Ishikawa (cell line): ENCODE data around the gene INCA1.

Source experiments
- CEBPB ChIP-seq: IDR thresholded peaks from 2 replicates; pipeline ENCODE4 v1.6.1; 2012
- CREB1 ChIP-seq: IDR thresholded peaks from 2 replicates; pipeline ENCODE4 v1.6.1; 2012; ENCODE audit warnings: low read depth
- EGR1 ChIP-seq: IDR thresholded peaks from 2 replicates; pipeline ENCODE4 v1.6.1; 2012
- EP300 ChIP-seq: IDR thresholded peaks from 2 replicates; pipeline ENCODE4 v1.6.1; 2012; ENCODE audit warnings: borderline replicate concordance
- FOXM1 ChIP-seq: IDR thresholded peaks from 2 replicates; pipeline ENCODE4 v1.6.1; 2012; ENCODE audit warnings: low read depth, borderline replicate concordance
- MAX ChIP-seq: IDR thresholded peaks from 2 replicates; pipeline ENCODE4 v1.6.1; 2012
- NFIC ChIP-seq: IDR thresholded peaks from 2 replicates; pipeline ENCODE4 v1.6.1; 2012
- RAD21 ChIP-seq: IDR thresholded peaks from 2 replicates; pipeline ENCODE4 v1.6.1; 2012; ENCODE audit warnings: low read depth
- REST ChIP-seq: IDR thresholded peaks from 2 replicates; pipeline ENCODE4 v1.6.1; 2012; ENCODE audit warnings: low read depth, mild to moderate bottlenecking
- TAF1 ChIP-seq: IDR thresholded peaks from 2 replicates; pipeline ENCODE4 v1.6.1; 2012; ENCODE audit warnings: low read depth, mild to moderate bottlenecking
- TCF12 ChIP-seq: IDR thresholded peaks from 2 replicates; pipeline ENCODE4 v1.6.1; 2012; ENCODE audit warnings: low read depth
- TEAD4 ChIP-seq: IDR thresholded peaks from 2 replicates; pipeline ENCODE4 v1.6.1; 2012
- USF1 ChIP-seq: IDR thresholded peaks from 2 replicates; pipeline ENCODE4 v1.6.1; 2012
- YY1 ChIP-seq: IDR thresholded peaks from 2 replicates; pipeline ENCODE4 v1.6.1; 2012; ENCODE audit warnings: low read depth
- ZBTB7A ChIP-seq: IDR thresholded peaks from 2 replicates; pipeline ENCODE4 v1.6.1; 2012; ENCODE audit warnings: low read depth

The INCA1 gene

GRCh38 chr17:4953451-4953961 lies 43.8 kb downstream of the INCA1 start:
- no peak for TF ChIP-seq FOXM1
- peak; percentile 24; the same call in 1 of the 2 replicates for TF ChIP-seq EP300

DNA sequence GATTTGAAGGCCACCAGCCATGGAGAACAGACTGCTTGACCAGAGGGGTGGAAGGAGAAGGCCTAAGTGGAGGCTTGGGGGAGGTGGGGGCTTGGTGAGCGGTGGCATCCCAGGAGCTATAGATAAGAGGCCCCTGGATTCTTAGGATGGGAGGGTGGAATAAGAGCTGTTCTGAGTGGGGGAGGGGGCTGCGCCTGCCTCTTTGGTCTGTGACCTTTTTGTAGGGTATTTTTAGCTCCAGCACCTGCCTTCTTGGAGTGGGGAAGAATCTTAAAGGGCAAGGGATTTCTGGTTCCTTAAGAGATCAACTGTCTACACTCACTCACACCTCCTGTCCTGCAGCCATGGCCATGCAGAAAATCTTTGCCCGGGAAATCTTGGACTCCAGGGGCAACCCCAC lies 45.8 kb downstream of the INCA1 start:
- no peak for TF ChIP-seq CREB1
- no peak for TF ChIP-seq TAF1
- no peak for TF ChIP-seq REST
- TF ChIP-seq YY1 = no peak
- no peak for TF ChIP-seq NFIC
- no peak for TF ChIP-seq USF1
- no peak for TF ChIP-seq TEAD4
- TF ChIP-seq FOXM1 = no peak
- TF ChIP-seq MAX = no peak
- no peak for TF ChIP-seq EGR1
- TF ChIP-seq CEBPB = no peak
- no peak for TF ChIP-seq TCF12
- no peak for TF ChIP-seq RAD21
- no peak for TF ChIP-seq EP300
- no peak for TF ChIP-seq ZBTB7A

GRCh38 chr17:4950746-4951204 lies 46.5 kb downstream of the INCA1 start, which contains the start of gene ENO3:
TSS of gene ENO3 (plus strand) at chr17:4951119. CDS start at chr17:4951830, 711 bp downstream.
- TF ChIP-seq USF1 (no peak), ZBTB7A (peak; percentile 3; the same call in 1 of the 2 replicates), NFIC (peak; percentile 17; the same call in 1 of the 2 replicates), REST (no peak)

DNA sequence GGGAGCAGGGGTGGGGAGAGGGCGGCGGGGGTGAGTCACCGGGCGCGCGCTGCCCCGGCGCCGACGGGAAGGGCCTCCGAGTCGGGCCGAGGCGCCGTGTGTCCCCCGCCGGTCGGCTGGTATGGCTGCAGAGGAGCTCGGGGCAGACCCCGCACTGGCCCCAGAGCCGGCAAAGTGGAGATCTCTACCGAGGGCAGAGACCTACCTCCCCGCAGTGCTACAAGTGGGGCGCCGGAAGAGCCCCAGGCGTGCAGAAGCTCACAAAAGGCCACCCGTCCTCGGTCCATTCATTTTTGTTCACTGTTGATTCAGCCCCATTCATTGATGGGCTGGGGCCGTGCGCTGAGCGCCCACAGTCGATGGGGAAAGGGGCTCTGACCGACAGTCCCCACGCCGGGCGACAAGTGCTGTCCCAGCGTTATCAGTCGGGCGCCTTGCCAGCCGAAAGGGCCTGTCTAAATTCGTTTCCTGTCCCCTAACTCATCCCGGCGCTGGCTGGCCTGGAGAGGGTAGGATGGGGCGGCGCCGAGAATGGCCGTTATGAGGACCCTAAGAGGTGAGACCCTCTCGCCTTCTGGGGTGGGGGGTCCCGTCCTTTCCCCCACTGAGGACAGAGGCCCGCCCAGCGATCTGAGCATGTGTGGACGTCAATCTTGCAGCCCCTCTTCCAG lies 47.1 kb downstream of the INCA1 start:
- TF ChIP-seq TCF12 (peak; percentile 29; the same call in 1 of the 2 replicates), CEBPB (no peak), NFIC (no peak; the same call in 1 of the 2 replicates), ZBTB7A (peak; percentile 73), EP300 (no peak), USF1 (no peak), EGR1 (no peak), YY1 (no peak), TAF1 (peak; percentile 56), FOXM1 (no peak)

DNA sequence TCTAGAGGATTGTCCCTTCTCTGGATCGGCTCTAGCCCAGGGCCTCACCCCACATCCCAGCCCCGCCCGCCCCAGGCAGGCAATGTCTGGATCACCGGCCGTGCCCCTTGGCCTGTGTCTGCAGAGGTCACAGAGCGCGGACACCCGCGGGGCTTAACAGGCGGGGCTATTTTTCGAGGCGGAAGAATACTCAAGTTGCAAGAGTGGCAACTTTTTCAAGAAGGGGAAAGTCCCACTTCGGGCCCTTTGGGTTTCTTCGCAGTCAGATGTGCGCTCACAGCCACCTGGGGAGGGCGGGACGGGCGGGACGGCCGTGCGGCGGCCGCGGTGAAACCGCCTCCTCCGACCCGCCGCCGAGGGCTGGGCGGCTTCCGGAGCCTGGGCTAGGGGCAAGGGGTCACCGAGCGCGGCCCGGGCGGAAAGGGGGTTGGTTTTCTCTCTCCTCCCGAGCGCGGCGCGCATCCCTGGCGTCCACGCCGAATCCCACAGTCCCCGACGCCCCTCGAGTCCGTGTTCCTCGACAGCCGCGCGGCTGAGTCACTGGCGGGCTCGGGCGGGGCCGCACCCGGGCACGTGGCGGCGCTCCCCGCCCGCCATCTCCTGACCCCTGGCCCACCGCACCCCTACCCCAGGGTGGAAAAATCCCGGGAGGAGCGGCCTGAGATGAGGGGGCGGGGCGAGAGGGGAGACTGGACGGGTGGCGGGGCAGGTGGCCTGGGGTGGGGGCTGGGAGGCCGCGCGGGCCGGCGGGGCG lies 47.8 kb downstream of the INCA1 start:
- TF ChIP-seq TCF12 (no peak), NFIC (no peak), TEAD4 (no peak; the same call in 1 of the 2 replicates), TAF1 (peak; percentile 40; the same call in 1 of the 2 replicates), YY1 (0 out of 2 replicates have a peak, but pooled peaks have one; percentile 16), EP300 (peak; percentile 18; the same call in 1 of the 2 replicates), REST (no peak), FOXM1 (no peak), ZBTB7A (peak; percentile 83), MAX (peak; percentile 95)
